K562 (cell line): ENCODE measurements around the gene TTC8. TPM values are rescaled to one million over a fixed set of nuclear protein-coding genes. Genes with fewer than 3 reads are reported as not detected.

Experiments
- ATAC-seq: fragments of 200-7000 bp; cut with Tn5 transposase; 3 replicates; pipeline ENCODE4 v1.9.1; 2020; ENCODE audit warnings: moderate library complexity
- BruUV-seq: library from RNA; stranded (reverse); fragments of 400-500 nt; replicated peaks from 2 replicates; lab custom pipeline; 2021; lab: Mats Ljungman, UMichigan
- CTCF ChIA-PET: fragments of 300-600 bp; formaldehyde crosslinking; extraction: SDS; loops from one replicate; lab custom pipeline; 2021; ENCODE audit warnings: low intra/inter-chr PET ratio; lab: Yijun Ruan, JAX
- POLR2A ChIA-PET: fragments of 300-600, 350-650 bp; sonication (Branson Sonifier 250); formaldehyde crosslinking; extraction: SDS; loops from one replicate; lab custom pipeline; 2021; ENCODE audit warnings: antibody characterized with exemption, inconsistent platforms; lab: Yijun Ruan, JAX
- DNase-seq, 4 experiments: peaks; one replicate each; pipeline versions ENCODE4 v3.0.0 to v3.0.0-alpha.2; 2011 to 2018; ENCODE audit warnings: low spot score in 3 of 4, mixed read lengths in 3 of 4; ENCODE audit errors: extremely low read depth in 1 of 4
- FAIRE-seq: peaks from 2 replicates; lab custom pipeline; 2011; peaks lifted over from hg19 to GRCh38; lab: Jason Lieb, UNC
- H2AFZ ChIP-seq: 2 replicates; pipeline ENCODE4 v1.6.0; 2011; ENCODE audit warnings: low read depth, low read length, control low read depth, inconsistent platforms
- H3K27ac ChIP-seq: fragments of 200-600 bp; 3 replicates; pipeline ENCODE4 v1.8.0; 2011; ENCODE audit warnings: low read depth, mild to moderate bottlenecking, control low read depth, inconsistent platforms, low read length, moderate library complexity, mixed read lengths; ENCODE audit errors: extremely low read depth
- H3K27me3 ChIP-seq, 2 experiments: fragments of 300-600 bp in 1 of 2; 2 replicates in 1 of 2; 3 replicates in 1 of 2; pipeline versions ENCODE4 v1.6.0 to v1.8.0; 2011; ENCODE audit warnings: inconsistent platforms in 2 of 2, low read length in 2 of 2, mild to moderate bottlenecking in 1 of 2, mixed read lengths in 1 of 2, moderate library complexity in 1 of 2; ENCODE audit not compliant: control insufficient read depth in 2 of 2, insufficient read depth in 2 of 2
- H3K36me3 ChIP-seq: fragments of 300-600 bp; 3 replicates; pipeline ENCODE4 v1.8.0; 2011; ENCODE audit warnings: mild to moderate bottlenecking, low read length, inconsistent platforms; ENCODE audit not compliant: control insufficient read depth, insufficient read depth
- H3K4me1 ChIP-seq, 2 experiments: fragments of 200-600 bp in 1 of 2; replicated peaks in 1 of 2; 2 replicates in 1 of 2; 3 replicates in 1 of 2; pipeline versions ENCODE4 v1.5.1 to v1.8.0; 2011; ENCODE audit warnings: inconsistent platforms in 2 of 2, low read length in 2 of 2, mild to moderate bottlenecking in 1 of 2, mixed read lengths in 1 of 2, moderate library complexity in 1 of 2; ENCODE audit not compliant: control insufficient read depth in 2 of 2, insufficient read depth in 2 of 2
- H3K4me2 ChIP-seq: 2 replicates; pipeline ENCODE4 v1.6.1; 2011; ENCODE audit warnings: low read length, control low read depth, inconsistent platforms, mixed read lengths; ENCODE audit not compliant: insufficient read depth
- H3K4me3 ChIP-seq: fragments of 200-600 bp; sonication (generic), shearing (Covaris generic); 2 replicates; pipeline ENCODE4 v1.5.1; 2016; ENCODE audit warnings: control low read depth, inconsistent platforms
- H3K79me2 ChIP-seq: fragments of 200-600 bp; 3 replicates; pipeline ENCODE4 v1.8.0; 2011; ENCODE audit warnings: low read length, inconsistent platforms; ENCODE audit not compliant: control insufficient read depth, insufficient read depth
- H3K9ac ChIP-seq, 2 experiments: 2 replicates each; pipeline versions ENCODE4 v1.6.0 to v1.6.1; 2011; ENCODE audit warnings: low read depth in 2 of 2, low read length in 2 of 2, control low read depth in 1 of 2, inconsistent platforms in 1 of 2, mild to moderate bottlenecking in 1 of 2, mixed read lengths in 1 of 2; ENCODE audit not compliant: insufficient read depth in 1 of 2
- H3K9me1 ChIP-seq: one replicate; pipeline ENCODE4 v1.6.0; 2011; ENCODE audit warnings: inconsistent platforms, mild to moderate bottlenecking, low read length, moderate library complexity; ENCODE audit not compliant: control insufficient read depth, insufficient read depth
- H3K9me3 ChIP-seq: replicated peaks from 2 replicates; pipeline ENCODE4 v1.5.1; 2011; ENCODE audit warnings: low read depth, low read length, inconsistent platforms; ENCODE audit not compliant: control insufficient read depth, insufficient read depth
- H4K20me1 ChIP-seq: replicated peaks from 2 replicates; pipeline ENCODE4 v1.6.1; 2011; ENCODE audit warnings: low read length, inconsistent platforms, mixed read lengths; ENCODE audit not compliant: control insufficient read depth, insufficient read depth
- EWSR1 ChIP-seq: fragments of 450-650 bp; IDR thresholded peaks from 2 replicates; pipeline ENCODE4 v1.6.1; 2018; ENCODE audit warnings: borderline replicate concordance, mild to moderate bottlenecking, low read depth, moderate library complexity; ENCODE audit not compliant: partially characterized antibody
- MCM5 ChIP-seq: fragments of 450-650 bp; IDR thresholded peaks from 2 replicates; pipeline ENCODE4 v1.6.1; 2016; ENCODE audit warnings: low read depth
- MITF ChIP-seq: IDR thresholded peaks from 2 replicates; pipeline ENCODE4 v1.6.1; 2014; ENCODE audit warnings: antibody characterized with exemption
- POU5F1 ChIP-seq: fragments of 150-350 bp; IDR thresholded peaks from 2 replicates; pipeline ENCODE4 v1.6.1; 2014; ENCODE audit warnings: borderline replicate concordance, low read length, low read depth, mild to moderate bottlenecking; ENCODE audit not compliant: partially characterized antibody
- SOX6 ChIP-seq: fragments of 450-650 bp; IDR thresholded peaks from 2 replicates; pipeline ENCODE4 v1.6.1; 2014; ENCODE audit warnings: mild to moderate bottlenecking
- ZNF197 ChIP-seq: fragments of 200-800 bp; sonication (Bioruptor generic); IDR thresholded peaks from 2 replicates; pipeline ENCODE4 v1.6.1; 2016; ENCODE audit warnings: low read depth, missing genetic modification characterization, missing compliant biosample characterization
- ZNF41 ChIP-seq: fragments of 250-450 bp; sonication (Bioruptor Pico); conservative IDR thresholded peaks from 2 replicates; pipeline ENCODE4 v1.4.0; 2020; ENCODE audit warnings: mild to moderate bottlenecking
- ZNF77 ChIP-seq: fragments of 250-450 bp; sonication (Bioruptor Pico); IDR thresholded peaks from 2 replicates; pipeline ENCODE4 v1.5.0; 2020
- WGBS: fragments of 100-300 bp; shearing (Covaris generic); methylation state at CpG from one replicate; pipeline ENCODE4 v1.1.6; 2016; ENCODE audit warnings: low coverage, mixed read lengths; ENCODE audit not compliant: insufficient coverage; ENCODE audit errors: missing lambda C conversion rate; 5-methylcytosine and 5-hydroxymethylcytosine counted together
- in situ Hi-C: fragments of 300-500 bp; cut with MboI; formaldehyde crosslinking; loops from 4 replicates; pipeline ENCODE4 v1.15.0; 2018; ENCODE audit warnings: inconsistent platforms, mixed read lengths
- intact Hi-C: fragments of 100-400 bp; cut with micrococcal nuclease; formaldehyde crosslinking; loops from 2 replicates; pipeline ENCODE4 v1.14.2; 2022
- polyA plus RNA-seq, 8 experiments: library from polyadenylated mRNA; depleted of rRNA in 4 of 8; stranded (reverse) in 5 of 8; unstranded in 3 of 8; fragments of >200 nt; fragmentation: Nextera tagmentation in 2 of 8; fragmentation: Illumina TruSeq in 1 of 8; extraction: Ambion mirVana in 2 of 8; extraction: Trizol in 1 of 8; gene quantifications; 2 replicates each; pipeline versions ENCODE4 v1.2.1 to v1.2.3, GENCODE V29; 2011 to 2014; ENCODE audit warnings: inconsistent platforms in 1 of 8, missing spikeins in 1 of 8
- total RNA-seq, 7 experiments: library from RNA; depleted of rRNA in 6 of 7; stranded (reverse); fragments of >200 nt in 6 of 7; fragmentation: Illumina TruSeq in 2 of 7; extraction: Trizol in 2 of 7; gene quantifications; 2 replicates each; pipeline versions ENCODE4 v1.2.1 to v1.2.3, GENCODE V29; 2011 to 2021; ENCODE audit warnings: low replicate concordance in 1 of 7
- TF ChIP-seq, protein P1 (sequence below): fragments of 250-450 bp; sonication (Bioruptor Pico); IDR thresholded peaks from 2 replicates; pipeline ENCODE4 v1.5.0; 2021; ENCODE audit warnings: mild to moderate bottlenecking, borderline replicate concordance

Gene TTC8
- total and polyA plus RNA-seq, 9 of the 15 experiments (the other 6 are each of a cell fraction or from before 2014, with no cell fraction given) = 7.3 to 22.7 (median 9.6) TPM

- no peaks in the 10 kb centered on the region for H3K9me1 ChIP-seq
- H3K9ac ChIP-seq = no peak overlapping the region
- ATAC-seq (no peak), DNase-seq (no peak), FAIRE-seq (no peak)
- no peak overlapping the region for H3K27ac ChIP-seq
- no peaks in the 10 kb centered on the region for H3K79me2 ChIP-seq
- no peaks in the 10 kb centered on the region for H3K36me3 ChIP-seq
- H2AFZ ChIP-seq = no peak overlapping the region
- BruUV-seq = no TSS peak
- H3K27me3 ChIP-seq = no peaks in the 10 kb centered on the region
- no peaks in the 10 kb centered on the region for H3K9me3 ChIP-seq
- no peaks in the 10 kb centered on the region for H3K4me1 ChIP-seq
- ChIA-PET POLR2A (no interaction called here), CTCF (no interaction called here)
- in situ Hi-C loops (no loop called here), intact Hi-C loops (no loop called here)
- H3K4me3 ChIP-seq = no peak overlapping the region
- no peak overlapping the region for H3K4me2 ChIP-seq
- WGBS = 0% methylated on average over 1 of the region's 1 CpG
- H4K20me1 ChIP-seq = no peaks in the 10 kb centered on the region
- TF ChIP-seq SOX6 = no peak
- TF ChIP-seq MCM5 = no peak
- TF ChIP-seq, protein P1, sequence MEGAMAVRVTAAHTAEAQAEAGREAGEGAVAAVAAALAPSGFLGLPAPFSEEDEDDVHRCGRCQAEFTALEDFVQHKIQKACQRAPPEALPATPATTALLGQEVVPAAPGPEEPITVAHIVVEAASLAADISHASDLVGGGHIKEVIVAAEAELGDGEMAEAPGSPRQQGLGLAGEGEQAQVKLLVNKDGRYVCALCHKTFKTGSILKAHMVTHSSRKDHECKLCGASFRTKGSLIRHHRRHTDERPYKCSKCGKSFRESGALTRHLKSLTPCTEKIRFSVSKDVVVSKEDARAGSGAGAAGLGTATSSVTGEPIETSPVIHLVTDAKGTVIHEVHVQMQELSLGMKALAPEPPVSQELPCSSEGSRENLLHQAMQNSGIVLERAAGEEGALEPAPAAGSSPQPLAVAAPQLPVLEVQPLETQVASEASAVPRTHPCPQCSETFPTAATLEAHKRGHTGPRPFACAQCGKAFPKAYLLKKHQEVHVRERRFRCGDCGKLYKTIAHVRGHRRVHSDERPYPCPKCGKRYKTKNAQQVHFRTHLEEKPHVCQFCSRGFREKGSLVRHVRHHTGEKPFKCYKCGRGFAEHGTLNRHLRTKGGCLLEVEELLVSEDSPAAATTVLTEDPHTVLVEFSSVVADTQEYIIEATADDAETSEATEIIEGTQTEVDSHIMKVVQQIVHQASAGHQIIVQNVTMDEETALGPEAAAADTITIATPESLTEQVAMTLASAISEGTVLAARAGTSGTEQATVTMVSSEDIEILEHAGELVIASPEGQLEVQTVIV (CRISPR knock-in tag) = no peak
- no peak for TF ChIP-seq POU5F1
- TF ChIP-seq MITF = no peak
- TF ChIP-seq ZNF77 = no peak
- TF ChIP-seq ZNF197 (CRISPR knock-in tag) = no peak
- no peak for TF ChIP-seq ZNF41 (CRISPR knock-in tag)
- TF ChIP-seq EWSR1 = no peak
These were observed 57.8 kb downstream of the TTC8 start for GRCh38 chr14:88882236-88882635.
